Measurements from ENCODE around the gene ZNF536.
"Not testable (repeated sequence)": the region's sequence is repeated elsewhere in the genome, so short reads cannot be mapped to it uniquely, and the experiment has no call there.

ZNF536 gene

DNA sequence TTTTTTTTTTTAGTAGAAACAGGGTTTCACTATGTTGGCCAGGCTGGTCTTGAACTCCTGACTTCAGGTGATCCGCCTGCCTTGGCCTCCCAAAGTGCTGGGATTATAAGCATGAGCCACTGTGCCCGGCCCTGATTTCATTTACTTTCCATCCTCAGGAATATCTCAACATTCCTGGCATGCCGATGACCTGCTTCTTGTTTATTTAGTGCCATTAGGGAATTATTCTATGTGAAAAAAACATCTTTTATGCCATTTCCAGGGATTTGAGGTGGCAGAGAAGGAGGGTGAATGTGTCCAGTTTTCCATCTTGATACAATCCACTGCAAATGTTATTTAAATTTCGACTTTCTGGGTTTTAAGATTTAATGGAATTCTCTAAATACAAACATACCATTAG lies 45.0 kb downstream of the ZNF536 start:
- DNase-seq (ENCODE audit: low read depth in 2 of 2): not testable (repeated sequence)

DNA sequence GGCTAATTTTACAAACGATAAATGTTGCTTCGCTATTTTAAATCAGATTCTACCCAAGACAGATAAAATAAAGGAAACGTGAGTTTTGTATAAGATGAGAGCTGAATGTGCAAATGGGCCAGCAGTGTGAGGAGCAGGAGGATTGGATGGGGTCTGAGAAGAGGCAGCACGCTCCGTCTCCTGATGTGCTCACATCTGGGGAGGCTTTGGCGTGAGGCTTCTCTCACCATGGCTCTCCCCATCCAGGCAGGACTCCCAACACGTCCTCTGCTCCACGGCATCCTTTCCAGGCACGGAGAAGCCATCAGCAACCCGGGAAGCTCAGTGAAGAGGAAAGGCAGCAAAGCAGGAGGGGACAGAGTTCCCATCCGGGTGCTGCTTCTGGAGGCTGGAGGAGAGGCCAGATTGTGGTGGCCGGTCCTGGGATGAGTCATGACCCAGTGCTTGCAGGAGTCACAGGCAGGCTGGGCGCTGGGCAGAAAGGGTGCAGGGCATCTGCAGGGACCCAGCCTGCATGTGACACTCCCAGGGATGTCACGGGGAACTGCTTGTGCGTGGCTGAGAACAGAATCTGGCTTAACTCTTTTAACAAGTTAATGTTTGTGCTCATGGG lies 47.5 kb downstream of the ZNF536 start:
- DNase-seq (ENCODE audit: low read depth in 2 of 2): no peak

GRCh38 chr19:30420316-30420715 lies 48.1 kb downstream of the ZNF536 start:
- DNase-seq (ENCODE audit: low read depth in 2 of 2): no peak

GRCh38 chr19:30420881-30421280 lies 48.7 kb downstream of the ZNF536 start:
- DNase-seq (ENCODE audit: low read depth in 2 of 2): no peak

DNA sequence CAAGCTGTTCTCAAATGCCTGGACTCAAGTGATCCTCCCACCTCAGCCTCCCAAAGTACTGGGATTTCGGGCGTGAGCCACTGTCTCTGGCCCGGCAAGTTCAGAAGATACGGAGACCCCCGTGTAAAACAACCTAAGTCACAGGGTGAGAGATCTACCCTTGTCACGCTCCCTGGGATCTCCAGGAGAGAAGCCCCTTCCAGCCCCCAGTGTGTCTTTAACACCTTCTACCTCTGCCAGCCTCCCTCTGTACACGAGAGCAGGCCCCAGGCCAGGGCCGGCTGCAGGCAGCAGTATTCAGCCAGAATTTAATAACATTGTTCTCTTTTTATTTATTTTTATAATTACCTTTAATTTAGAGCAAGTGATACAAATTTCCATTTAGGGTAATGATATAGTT lies 49.4 kb downstream of the ZNF536 start:
- no peak for DNase-seq (ENCODE audit: low read depth in 2 of 2)

GRCh38 chr19:30423481-30423880 lies 51.3 kb downstream of the ZNF536 start:
- DNase-seq (ENCODE audit: low read depth in 2 of 2): no peak

DNA sequence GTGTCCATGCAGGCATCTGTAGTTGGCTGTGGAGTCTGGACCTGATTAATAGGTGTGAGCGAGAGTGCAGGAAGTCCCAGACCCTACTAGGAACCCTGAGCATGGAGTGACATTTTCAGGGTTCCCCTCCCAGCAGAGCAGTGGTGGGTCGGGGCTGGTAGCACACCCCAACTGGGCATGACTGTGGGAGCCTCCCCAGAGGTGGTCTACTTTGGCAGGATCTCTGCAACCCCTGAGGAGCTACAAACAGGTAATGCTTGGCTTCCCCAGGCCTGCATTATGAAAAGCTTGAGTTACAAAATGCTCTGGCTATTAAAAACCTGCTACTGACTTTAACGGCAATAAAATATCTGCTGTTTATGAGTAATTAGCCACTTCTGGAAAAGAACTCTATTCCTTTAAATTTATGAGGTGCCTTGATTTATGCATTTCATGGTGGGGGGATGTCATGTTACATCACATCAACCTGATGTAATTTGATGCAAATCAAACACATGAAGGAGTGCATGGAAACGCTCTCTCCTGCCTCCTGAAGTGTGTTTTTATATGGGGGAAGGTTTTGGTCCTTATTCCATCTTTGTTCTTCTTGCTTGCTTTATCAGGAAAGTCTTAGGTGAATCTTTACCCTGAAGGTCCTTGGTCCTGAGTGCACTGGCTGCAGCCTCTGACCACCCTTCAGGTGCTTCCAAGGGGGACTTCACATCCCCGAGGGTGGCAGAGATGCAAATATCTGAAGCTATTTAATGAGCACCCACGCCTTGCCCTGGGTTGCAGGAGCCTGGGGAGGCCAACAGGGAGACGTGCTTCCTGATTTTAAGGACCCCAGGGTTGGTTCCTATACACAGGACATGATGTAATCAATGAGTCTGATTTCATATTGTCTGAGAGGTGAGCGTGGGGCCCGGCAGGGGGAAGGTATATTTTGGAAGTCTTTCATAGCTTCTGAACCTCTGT lies 54.0 kb downstream of the ZNF536 start:
- DNase-seq (ENCODE audit: low read depth in 2 of 2): no peak

- DNase-seq (ENCODE audit: low read depth in 2 of 2): no peak
Measured at GRCh38 chr19:30426864-30427263, 54.7 kb downstream of the ZNF536 start.

- DNase-seq (ENCODE audit: low read depth in 2 of 2): no peak
Measured at GRCh38 chr19:30428092-30428680, 56.0 kb downstream of the ZNF536 start.

DNA sequence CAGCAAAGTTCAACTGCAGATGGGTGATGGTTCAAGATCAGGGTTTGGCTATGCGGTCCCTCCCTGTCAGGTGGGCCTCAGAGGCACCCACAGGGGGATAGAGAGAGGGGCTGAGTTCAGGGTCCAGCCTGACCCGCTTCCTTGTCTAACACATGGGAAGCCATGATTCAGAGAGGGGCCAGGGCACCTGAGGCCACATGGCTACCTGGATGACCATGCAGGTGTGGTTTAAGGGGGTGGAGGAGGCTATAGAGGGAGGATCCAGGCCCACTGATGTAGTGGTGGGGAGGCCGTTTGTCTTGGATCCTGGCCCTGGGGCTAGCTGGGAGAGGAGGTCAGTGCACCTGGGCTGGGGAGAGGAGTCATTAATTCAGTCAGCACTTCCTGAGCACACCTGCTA lies 56.7 kb downstream of the ZNF536 start:
- DNase-seq (ENCODE audit: low read depth in 2 of 2): no peak

- DNase-seq (ENCODE audit: low read depth in 2 of 2): no peak
Measured at GRCh38 chr19:30430206-30430734, 58.1 kb downstream of the ZNF536 start.

GRCh38 chr19:30431591-30431990 lies 59.4 kb downstream of the ZNF536 start:
- DNase-seq (ENCODE audit: low read depth in 2 of 2): no peak

DNA sequence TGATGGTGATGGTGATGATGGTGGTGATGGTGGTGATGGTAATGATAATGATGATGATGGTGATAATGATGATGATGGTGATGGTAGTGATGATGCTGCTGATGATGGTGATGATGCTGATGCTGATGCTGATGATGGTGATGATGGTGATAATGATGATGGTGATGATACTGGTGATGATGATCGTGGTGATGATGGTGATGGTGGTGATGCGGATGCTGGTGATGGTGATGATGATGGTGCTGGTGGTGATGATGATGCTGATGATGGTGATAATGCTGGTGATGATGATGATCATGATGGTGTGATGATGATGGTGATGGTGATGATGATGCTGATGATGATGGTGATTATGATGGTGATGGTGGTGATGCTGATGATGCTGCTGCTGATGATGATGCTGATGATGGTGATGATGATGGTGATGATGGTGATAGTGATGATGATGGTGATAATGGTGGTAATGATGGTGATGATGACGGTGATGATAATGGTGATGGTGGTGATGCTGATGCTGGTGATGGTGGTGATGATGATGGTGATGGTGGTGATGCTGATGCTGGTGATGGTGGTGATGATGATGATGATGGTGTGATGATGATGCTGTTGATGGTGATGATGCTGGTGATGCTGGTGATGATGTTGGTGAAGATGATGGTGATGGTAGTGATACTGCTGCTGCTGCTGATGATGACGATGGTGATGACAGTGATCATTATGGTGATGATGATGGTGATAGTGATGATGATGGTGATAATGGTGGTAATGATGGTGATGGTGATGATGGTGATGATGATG lies 62.8 kb downstream of the ZNF536 start:
- DNase-seq (ENCODE audit: low read depth in 2 of 2): no peak

- no peak for DNase-seq (ENCODE audit: low read depth in 2 of 2)
Measured at GRCh38 chr19:30437869-30438268, 65.7 kb downstream of the ZNF536 start.

GRCh38 chr19:30439310-30439709 lies 67.1 kb downstream of the ZNF536 start:
- no peak for DNase-seq (ENCODE audit: low read depth in 2 of 2)

DNA sequence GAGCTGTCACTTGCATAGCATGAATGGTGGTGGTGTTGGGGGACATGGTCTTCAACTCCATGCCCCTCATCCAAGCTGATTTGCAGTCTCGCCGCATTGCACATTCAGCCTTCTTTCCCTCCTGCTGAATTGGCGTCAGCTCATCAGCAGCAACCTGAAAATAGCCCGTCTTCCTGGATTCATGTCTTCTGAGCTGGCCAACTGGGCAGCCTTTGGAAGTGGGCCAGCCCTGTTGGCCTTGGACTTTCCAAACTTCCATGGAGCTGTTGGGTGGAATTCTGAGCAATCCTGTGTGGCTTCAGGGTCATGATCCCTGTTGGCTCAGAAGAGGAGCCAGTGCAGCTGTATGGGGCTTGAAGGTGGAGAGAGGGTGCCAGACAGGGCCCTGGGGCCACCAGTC lies 68.8 kb downstream of the ZNF536 start:
- DNase-seq (ENCODE audit: low read depth in 2 of 2): no peak

GRCh38 chr19:30442674-30443073 lies 70.5 kb downstream of the ZNF536 start:
- no peak for DNase-seq (ENCODE audit: low read depth in 2 of 2)

DNA sequence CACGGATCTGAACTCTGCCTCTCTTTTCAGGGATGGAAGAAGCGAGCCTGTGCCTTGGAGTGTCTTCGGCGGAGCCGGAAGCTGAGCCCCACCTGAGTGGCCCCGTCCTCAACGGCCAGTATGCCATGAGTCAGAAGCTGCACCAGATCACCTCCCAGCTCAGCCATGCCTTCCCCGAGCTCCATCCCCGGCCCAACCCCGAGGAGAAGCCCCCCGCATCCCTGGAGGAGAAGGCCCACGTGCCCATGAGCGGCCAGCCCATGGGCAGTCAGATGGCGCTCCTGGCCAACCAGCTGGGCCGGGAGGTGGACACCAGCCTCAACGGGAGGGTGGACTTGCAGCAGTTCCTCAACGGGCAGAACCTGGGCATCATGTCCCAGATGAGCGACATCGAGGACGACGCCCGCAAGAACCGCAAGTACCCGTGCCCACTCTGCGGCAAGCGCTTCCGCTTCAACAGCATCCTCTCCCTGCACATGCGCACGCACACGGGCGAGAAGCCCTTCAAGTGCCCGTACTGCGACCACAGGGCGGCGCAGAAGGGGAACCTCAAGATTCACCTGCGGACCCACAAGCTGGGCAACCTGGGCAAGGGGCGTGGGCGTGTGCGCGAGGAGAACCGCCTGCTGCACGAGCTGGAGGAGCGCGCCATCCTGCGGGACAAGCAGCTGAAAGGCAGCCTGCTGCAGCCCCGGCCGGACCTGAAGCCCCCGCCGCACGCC lies 71.5 kb downstream of the ZNF536 start:
- no peak for DNase-seq (ENCODE audit: low read depth in 2 of 2)

DNA sequence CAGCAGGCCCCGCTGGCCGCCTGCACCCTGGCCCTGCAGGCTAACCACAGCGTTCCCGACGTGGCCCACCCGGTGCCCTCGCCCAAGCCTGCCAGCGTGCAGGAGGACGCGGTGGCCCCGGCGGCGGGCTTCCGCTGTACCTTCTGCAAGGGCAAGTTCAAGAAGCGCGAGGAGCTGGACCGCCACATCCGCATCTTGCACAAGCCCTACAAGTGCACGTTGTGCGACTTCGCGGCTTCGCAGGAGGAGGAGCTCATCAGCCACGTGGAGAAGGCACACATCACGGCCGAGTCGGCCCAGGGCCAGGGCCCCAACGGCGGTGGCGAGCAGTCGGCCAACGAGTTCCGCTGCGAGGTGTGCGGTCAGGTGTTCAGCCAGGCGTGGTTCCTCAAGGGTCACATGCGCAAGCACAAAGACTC lies 72.1 kb downstream of the ZNF536 start:
- no peak for DNase-seq (ENCODE audit: low read depth in 2 of 2)

GRCh38 chr19:30444686-30445232 lies 72.6 kb downstream of the ZNF536 start:
- DNase-seq (ENCODE audit: low read depth in 2 of 2): no peak

GRCh38 chr19:30445385-30445784 lies 73.2 kb downstream of the ZNF536 start:
- no peak for DNase-seq (ENCODE audit: low read depth in 2 of 2)

All from stimulated activated CD4-positive, alpha-beta T cell treated with anti-CD3 and anti-CD28 coated beads, Interleukin-1b, Interleukin-23, amount 100 ng/mL, for 4 hours (primary cell).